ENCODE measurements around the gene DOK6. TPM values are rescaled to one million over a fixed set of nuclear protein-coding genes. Genes with fewer than 3 reads are reported as not detected.

DOK6 gene
- total and polyA plus RNA-seq, 2 of the 13 experiments (the other 11 are each of a cell fraction or from before 2014, with no cell fraction given), result 17.0 to 17.2 TPM

DNA sequence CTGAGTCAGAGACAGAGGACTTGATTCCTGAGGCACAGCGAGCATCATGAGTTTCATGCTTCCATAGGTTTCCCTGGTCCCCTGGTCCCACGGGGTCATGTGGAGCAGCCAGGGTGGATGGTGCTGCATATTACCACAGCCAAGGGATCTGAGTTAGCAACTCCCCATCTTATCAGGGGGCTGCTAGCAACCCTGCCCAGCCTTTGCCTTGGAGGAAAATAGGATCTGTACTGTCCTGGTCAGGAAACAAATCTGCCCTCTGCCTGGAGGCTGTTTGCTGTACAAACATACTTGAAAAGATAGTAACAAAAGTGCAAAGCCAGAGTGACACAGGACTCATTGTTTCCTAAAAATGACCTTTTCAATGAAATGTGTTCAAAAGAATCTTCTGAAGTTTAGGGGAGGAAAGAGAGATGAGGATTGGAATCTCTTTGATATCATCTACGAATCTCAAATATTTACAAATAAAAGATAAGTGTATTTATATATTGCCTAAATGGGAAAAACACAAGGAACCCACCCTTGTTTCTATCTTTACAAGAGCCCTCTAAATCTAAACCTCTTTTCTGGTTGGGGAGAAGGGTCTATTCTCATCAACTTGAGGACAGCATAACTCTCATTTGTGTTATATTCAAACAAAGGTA lies 352.2 kb downstream of the DOK6 start (continued):
- no peak for TF ChIP-seq ZFX (CRISPR knock-in tag; IDR thresholded peaks at IDR 0.05; ENCODE audit: low read depth)
- TF ChIP-seq ZNF569 (CRISPR knock-in tag; IDR thresholded peaks at IDR 0.05; ENCODE audit: borderline replicate concordance), result no peak
- 0 out of 2 replicates have a peak, but pooled peaks have one; percentile 56 for TF ChIP-seq ONECUT2 (CRISPR knock-in tag; IDR thresholded peaks at IDR 0.05)
- peak; percentile 79; the same call in 1 of the 2 replicates for TF ChIP-seq ZNF614 (CRISPR knock-in tag; IDR thresholded peaks at IDR 0.05; ENCODE audit: borderline replicate concordance)
- TF ChIP-seq, protein P1, sequence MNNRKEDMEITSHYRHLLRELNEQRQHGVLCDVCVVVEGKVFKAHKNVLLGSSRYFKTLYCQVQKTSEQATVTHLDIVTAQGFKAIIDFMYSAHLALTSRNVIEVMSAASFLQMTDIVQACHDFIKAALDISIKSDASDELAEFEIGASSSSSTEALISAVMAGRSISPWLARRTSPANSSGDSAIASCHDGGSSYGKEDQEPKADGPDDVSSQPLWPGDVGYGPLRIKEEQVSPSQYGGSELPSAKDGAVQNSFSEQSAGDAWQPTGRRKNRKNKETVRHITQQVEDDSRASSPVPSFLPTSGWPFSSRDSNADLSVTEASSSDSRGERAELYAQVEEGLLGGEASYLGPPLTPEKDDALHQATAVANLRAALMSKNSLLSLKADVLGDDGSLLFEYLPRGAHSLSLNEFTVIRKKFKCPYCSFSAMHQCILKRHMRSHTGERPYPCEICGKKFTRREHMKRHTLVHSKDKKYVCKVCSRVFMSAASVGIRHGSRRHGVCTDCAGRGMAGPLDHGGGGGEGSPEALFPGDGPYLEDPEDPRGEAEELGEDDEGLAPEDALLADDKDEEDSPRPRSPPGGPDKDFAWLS (CRISPR knock-in tag; IDR thresholded peaks at IDR 0.05; ENCODE audit: borderline replicate concordance), result no peak
- TF ChIP-seq, protein P2, sequence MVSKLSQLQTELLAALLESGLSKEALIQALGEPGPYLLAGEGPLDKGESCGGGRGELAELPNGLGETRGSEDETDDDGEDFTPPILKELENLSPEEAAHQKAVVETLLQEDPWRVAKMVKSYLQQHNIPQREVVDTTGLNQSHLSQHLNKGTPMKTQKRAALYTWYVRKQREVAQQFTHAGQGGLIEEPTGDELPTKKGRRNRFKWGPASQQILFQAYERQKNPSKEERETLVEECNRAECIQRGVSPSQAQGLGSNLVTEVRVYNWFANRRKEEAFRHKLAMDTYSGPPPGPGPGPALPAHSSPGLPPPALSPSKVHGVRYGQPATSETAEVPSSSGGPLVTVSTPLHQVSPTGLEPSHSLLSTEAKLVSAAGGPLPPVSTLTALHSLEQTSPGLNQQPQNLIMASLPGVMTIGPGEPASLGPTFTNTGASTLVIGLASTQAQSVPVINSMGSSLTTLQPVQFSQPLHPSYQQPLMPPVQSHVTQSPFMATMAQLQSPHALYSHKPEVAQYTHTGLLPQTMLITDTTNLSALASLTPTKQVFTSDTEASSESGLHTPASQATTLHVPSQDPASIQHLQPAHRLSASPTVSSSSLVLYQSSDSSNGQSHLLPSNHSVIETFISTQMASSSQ (IDR thresholded peaks at IDR 0.05; ENCODE audit: low read depth), result no peak
- TF ChIP-seq, protein P2 (CRISPR knock-in tag; IDR thresholded peaks at IDR 0.05; ENCODE audit: borderline replicate concordance), result peak; percentile 88; the same call in 1 of the 2 replicates
- TF ChIP-seq, protein P3, sequence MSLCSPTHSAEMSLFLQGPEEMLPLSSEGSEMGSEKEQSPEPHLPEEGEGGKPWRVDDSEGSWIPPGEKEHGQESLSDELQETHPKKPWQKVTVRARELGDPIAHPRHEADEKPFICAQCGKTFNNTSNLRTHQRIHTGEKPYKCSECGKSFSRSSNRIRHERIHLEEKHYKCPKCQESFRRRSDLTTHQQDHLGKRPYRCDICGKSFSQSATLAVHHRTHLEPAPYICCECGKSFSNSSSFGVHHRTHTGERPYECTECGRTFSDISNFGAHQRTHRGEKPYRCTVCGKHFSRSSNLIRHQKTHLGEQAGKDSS (CRISPR knock-in tag; IDR thresholded peaks at IDR 0.05; ENCODE audit: borderline replicate concordance, low read depth), result no peak; the same call in 1 of the 2 replicates
- TF ChIP-seq HDAC6 (IDR thresholded peaks at IDR 0.05; ENCODE audit: low read depth, low read length), result no peak
- no peak for TF ChIP-seq ARNT2 (CRISPR knock-in tag; IDR thresholded peaks at IDR 0.05; ENCODE audit: low read depth)
- no peak for TF ChIP-seq HNRNPH1 (optimal IDR thresholded peaks at IDR 0.05; ENCODE audit: low read depth, low read length)
- no peak for TF ChIP-seq PTBP1 (IDR thresholded peaks at IDR 0.05; ENCODE audit: low read depth, low read length, poor library complexity, severe bottlenecking)
- TF ChIP-seq ZNF788 (CRISPR knock-in tag; IDR thresholded peaks at IDR 0.05; ENCODE audit: borderline replicate concordance), result peak; percentile 79; the same call in 1 of the 2 replicates
- no peak for TF ChIP-seq ZNF143 (CRISPR knock-in tag; IDR thresholded peaks at IDR 0.05)
- no peak for TF ChIP-seq YEATS2 (CRISPR knock-in tag; IDR thresholded peaks at IDR 0.05; ENCODE audit: borderline replicate concordance)
- 0 out of 2 replicates have a peak, but pooled peaks have one; percentile 57 for TF ChIP-seq ZSCAN31 (CRISPR knock-in tag; IDR thresholded peaks at IDR 0.05; ENCODE audit: low read depth)
- no peak for TF ChIP-seq ZNF256 (CRISPR knock-in tag; conservative IDR thresholded peaks at IDR 0.05)
- TF ChIP-seq SUZ12 (IDR thresholded peaks at IDR 0.05; ENCODE audit: low read depth, low read length), result no peak
- TF ChIP-seq NCOA5 (CRISPR knock-in tag; IDR thresholded peaks at IDR 0.05), result no peak
- TF ChIP-seq, protein P4, sequence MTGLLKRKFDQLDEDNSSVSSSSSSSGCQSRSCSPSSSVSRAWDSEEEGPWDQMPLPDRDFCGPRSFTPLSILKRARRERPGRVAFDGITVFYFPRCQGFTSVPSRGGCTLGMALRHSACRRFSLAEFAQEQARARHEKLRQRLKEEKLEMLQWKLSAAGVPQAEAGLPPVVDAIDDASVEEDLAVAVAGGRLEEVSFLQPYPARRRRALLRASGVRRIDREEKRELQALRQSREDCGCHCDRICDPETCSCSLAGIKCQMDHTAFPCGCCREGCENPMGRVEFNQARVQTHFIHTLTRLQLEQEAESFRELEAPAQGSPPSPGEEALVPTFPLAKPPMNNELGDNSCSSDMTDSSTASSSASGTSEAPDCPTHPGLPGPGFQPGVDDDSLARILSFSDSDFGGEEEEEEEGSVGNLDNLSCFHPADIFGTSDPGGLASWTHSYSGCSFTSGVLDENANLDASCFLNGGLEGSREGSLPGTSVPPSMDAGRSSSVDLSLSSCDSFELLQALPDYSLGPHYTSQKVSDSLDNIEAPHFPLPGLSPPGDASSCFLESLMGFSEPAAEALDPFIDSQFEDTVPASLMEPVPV (CRISPR knock-in tag; IDR thresholded peaks at IDR 0.05), result no peak
